HepG2 (cell line): ENCODE data around the gene BCAS3. TPM values are rescaled to one million over a fixed set of nuclear protein-coding genes. Genes with fewer than 3 reads are reported as not detected.

ENCODE experiments used
- CC2D1A ChIP-seq: sonication (generic); formaldehyde crosslinking; IDR thresholded peaks from 2 replicates; pipeline ENCODE4 v1.8.1; 2023; ENCODE audit warnings: mild to moderate bottlenecking, missing genetic modification reagents
- GTF2F1 ChIP-seq: fragments of 150-350 bp; IDR thresholded peaks from 2 replicates; pipeline ENCODE4 v1.6.1; 2014; ENCODE audit warnings: low read length
- KDM5B ChIP-seq: sonication (generic); formaldehyde crosslinking; IDR thresholded peaks from 2 replicates; pipeline ENCODE4 v1.4.0; 2020; ENCODE audit warnings: missing genetic modification reagents, mild to moderate bottlenecking, borderline replicate concordance
- KIAA2018 ChIP-seq: sonication (generic); formaldehyde crosslinking; IDR thresholded peaks from 2 replicates; pipeline ENCODE4 v1.5.0; 2020; ENCODE audit warnings: mild to moderate bottlenecking, missing genetic modification reagents, borderline replicate concordance
- NAIF1 ChIP-seq: sonication (generic); formaldehyde crosslinking; IDR thresholded peaks from 2 replicates; pipeline ENCODE4 v1.5.0; 2020; ENCODE audit warnings: mild to moderate bottlenecking, missing genetic modification reagents, borderline replicate concordance
- NR2F1 ChIP-seq, 2 experiments: fragments of 450-650 bp in 1 of 2; formaldehyde crosslinking in 1 of 2; IDR thresholded peaks; 2 replicates each; pipeline versions ENCODE4 v1.5.0 to v1.6.1; 2016 to 2020; ENCODE audit warnings: mild to moderate bottlenecking in 1 of 2, missing compliant biosample characterization in 1 of 2, missing genetic modification reagents in 1 of 2, moderate library complexity in 1 of 2
- PHF21A ChIP-seq: sonication (generic); formaldehyde crosslinking; IDR thresholded peaks from 2 replicates; pipeline ENCODE4 v1.5.0; 2020; ENCODE audit warnings: mild to moderate bottlenecking, missing genetic modification reagents
- RBFOX2 ChIP-seq: fragments of 200-400 bp; formaldehyde crosslinking; IDR thresholded peaks from 2 replicates; pipeline ENCODE4 v1.6.1; 2017; ENCODE audit warnings: low read depth, mild to moderate bottlenecking, low read length
- SETDB1 ChIP-seq: sonication (generic); formaldehyde crosslinking; IDR thresholded peaks from 2 replicates; pipeline ENCODE4 v1.5.1; 2020; ENCODE audit warnings: missing genetic modification reagents, mild to moderate bottlenecking, borderline replicate concordance
- SMAD1 ChIP-seq: sonication (generic); formaldehyde crosslinking; IDR thresholded peaks from 2 replicates; pipeline ENCODE4 v1.4.0; 2020; ENCODE audit warnings: missing genetic modification reagents, low read depth, mild to moderate bottlenecking, borderline replicate concordance
- TEAD3 ChIP-seq: optimal IDR thresholded peaks from 2 replicates; pipeline ENCODE3; 2016; ENCODE audit warnings: borderline replicate concordance
- TGIF2 ChIP-seq: IDR thresholded peaks from 2 replicates; pipeline ENCODE4 v1.6.1; 2016; ENCODE audit warnings: control low read depth, missing compliant biosample characterization
- ZBTB3 ChIP-seq: sonication (generic); formaldehyde crosslinking; IDR thresholded peaks from 2 replicates; pipeline ENCODE4 v1.4.0; 2020; ENCODE audit warnings: low read depth, mild to moderate bottlenecking, moderate library complexity, missing genetic modification reagents, borderline replicate concordance
- ZEB1 ChIP-seq: IDR thresholded peaks from 2 replicates; pipeline ENCODE4 v1.6.1; 2012; ENCODE audit warnings: mild to moderate bottlenecking, low read depth, inconsistent platforms; ENCODE audit not compliant: insufficient replicate concordance
- ZMYM2 ChIP-seq: sonication (generic); formaldehyde crosslinking; IDR thresholded peaks from 2 replicates; pipeline ENCODE4 v1.8.0; 2022; ENCODE audit warnings: mild to moderate bottlenecking, missing genetic modification reagents
- ZNF224 ChIP-seq: sonication (generic); formaldehyde crosslinking; IDR thresholded peaks from 2 replicates; pipeline ENCODE4 v1.5.0; 2020; ENCODE audit warnings: mild to moderate bottlenecking, missing genetic modification reagents
- ZNF235 ChIP-seq: sonication (generic); formaldehyde crosslinking; IDR thresholded peaks from 2 replicates; pipeline ENCODE4 v1.8.1; 2023; ENCODE audit warnings: mild to moderate bottlenecking, missing genetic modification reagents, borderline replicate concordance
- ZNF282 ChIP-seq: fragments of 450-650 bp; IDR thresholded peaks from 2 replicates; pipeline ENCODE4 v1.6.1; 2018; ENCODE audit not compliant: partially characterized antibody
- ZNF337 ChIP-seq: sonication (generic); formaldehyde crosslinking; IDR thresholded peaks from 2 replicates; pipeline ENCODE4 v1.5.1; 2020; ENCODE audit warnings: missing genetic modification reagents, low read depth, mild to moderate bottlenecking, borderline replicate concordance
- ZNF441 ChIP-seq: sonication (generic); formaldehyde crosslinking; IDR thresholded peaks from 2 replicates; pipeline ENCODE4 v1.7.0; 2021; ENCODE audit warnings: missing genetic modification reagents, borderline replicate concordance
- polyA plus RNA-seq, 8 experiments: library from polyadenylated mRNA; depleted of rRNA in 3 of 8; stranded (reverse) in 7 of 8; unstranded in 1 of 8; fragments of >200 nt; fragmentation: Illumina TruSeq in 4 of 8; extraction: Trizol in 4 of 8; gene quantifications; 2 replicates each; pipeline versions ENCODE4 v1.2.1 to v1.2.3, GENCODE V29; 2011 to 2016; ENCODE audit warnings: low read depth in 4 of 8, missing spikeins in 1 of 8, mixed read lengths in 1 of 8; ENCODE audit not compliant: insufficient read depth in 1 of 8
- total RNA-seq, 5 experiments: library from RNA; depleted of rRNA; stranded (reverse); fragments of >200 nt; fragmentation: Illumina TruSeq; extraction: Trizol; gene quantifications; 2 replicates each; pipeline ENCODE4 v1.2.3, GENCODE V29; 2016; ENCODE audit warnings: low read depth in 1 of 5
- TF ChIP-seq, protein P1 (sequence below): sonication (generic); formaldehyde crosslinking; IDR thresholded peaks from 2 replicates; pipeline ENCODE4 v1.8.0; 2022; ENCODE audit warnings: low read depth, missing genetic modification reagents

BCAS3 gene
- total and polyA plus RNA-seq, 2 of the 13 experiments (the other 11 are each of a cell fraction or from before 2014, with no cell fraction given) = 10.7 to 11.2 TPM

DNA sequence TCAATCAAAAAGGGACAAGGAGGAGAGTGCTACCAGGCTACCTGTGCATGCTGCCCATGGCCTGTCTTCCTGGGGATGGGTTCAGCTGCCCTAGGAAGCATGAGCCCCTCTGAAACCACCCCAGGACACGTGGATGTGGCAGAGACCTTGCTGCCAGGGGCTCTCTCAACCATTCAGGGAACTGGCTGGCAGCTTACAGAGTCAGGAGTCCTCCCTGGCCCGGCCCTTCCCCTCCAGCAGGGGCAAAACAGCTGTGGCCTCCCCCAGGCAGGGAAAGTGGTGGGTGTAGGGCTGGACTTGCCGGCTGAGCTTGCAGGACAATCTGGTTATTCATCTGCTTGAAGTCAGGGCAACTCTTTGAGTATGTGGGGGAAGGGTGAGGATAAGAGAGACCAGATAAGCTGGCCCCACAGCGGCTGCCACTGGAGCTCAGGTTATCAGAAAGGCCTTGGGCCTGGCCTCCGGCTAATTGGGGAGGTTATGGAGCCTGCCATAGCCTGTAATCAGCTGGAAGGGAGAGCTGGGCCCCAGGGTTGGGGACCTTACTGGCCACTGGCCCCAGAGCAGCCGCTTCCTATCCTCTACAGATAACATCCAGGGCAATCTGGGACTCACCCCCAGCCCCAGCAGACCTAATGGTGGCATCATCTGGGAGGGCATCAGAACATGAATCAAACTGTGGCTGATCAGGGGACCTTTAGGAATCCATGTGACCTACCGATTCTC lies 716.4 kb downstream of the BCAS3 start (continued):
- TF ChIP-seq TEAD3 (peak; percentile 47), ZNF224 (no peak), KIAA2018 (CRISPR knock-in tag) (no peak), ZNF337 (no peak), ZNF282 (no peak), NAIF1 (CRISPR knock-in tag) (no peak), CC2D1A (no peak), ZBTB3 (CRISPR knock-in tag) (no peak), PHF21A (CRISPR knock-in tag) (peak; percentile 99), ZEB1 (peak; percentile 18), RBFOX2 (no peak; the same call in 1 of the 2 replicates), ZNF441 (CRISPR knock-in tag) (no peak), SMAD1 (CRISPR knock-in tag) (no peak), GTF2F1 (no peak), ZNF235 (CRISPR knock-in tag) (no peak), SETDB1 (no peak), TGIF2 (peak; percentile 75; the same call in 1 of the 2 replicates), ZMYM2 (no peak), NR2F1 (CRISPR knock-in tag; IDR thresholded peaks at IDR 0.05) (no peak), KDM5B (CRISPR knock-in tag) (peak; percentile 55; the same call in 1 of the 2 replicates)
- TF ChIP-seq, protein P1, sequence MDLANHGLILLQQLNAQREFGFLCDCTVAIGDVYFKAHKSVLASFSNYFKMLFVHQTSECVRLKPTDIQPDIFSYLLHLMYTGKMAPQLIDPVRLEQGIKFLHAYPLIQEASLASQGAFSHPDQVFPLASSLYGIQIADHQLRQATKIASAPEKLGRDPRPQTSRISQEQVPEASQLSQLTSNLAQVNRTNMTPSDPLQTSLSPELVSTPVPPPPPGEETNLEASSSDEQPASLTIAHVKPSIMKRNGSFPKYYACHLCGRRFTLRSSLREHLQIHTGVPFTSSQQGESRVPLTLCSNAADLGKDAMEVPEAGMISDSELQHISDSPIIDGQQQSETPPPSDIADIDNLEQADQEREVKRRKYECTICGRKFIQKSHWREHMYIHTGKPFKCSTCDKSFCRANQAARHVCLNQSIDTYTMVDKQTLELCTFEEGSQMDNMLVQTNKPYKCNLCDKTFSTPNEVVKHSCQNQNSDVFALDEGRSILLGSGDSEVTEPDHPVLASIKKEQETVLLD (CRISPR knock-in tag) = no peak
